C1 segment of cervical spinal cord (tissue), 14 donors: ENCODE results near the gene DLGAP1.
A peak's percentile ranks its signal among the peaks of the same experiment; 100 is the strongest.

Experiments
- DNase-seq, 14 donors: peaks; one replicate each; lab custom pipeline; 2025; lab: John Stamatoyannopoulos, UW

Gene DLGAP1

GRCh38 chr18:3552305-3552704 lies 902.8 kb downstream of the DLGAP1 start:
- no peak for DNase-seq

- no peak for DNase-seq
These were observed 907.1 kb downstream of the DLGAP1 start for GRCh38 chr18:3547891-3548615.

GRCh38 chr18:3546106-3546505 lies 909.0 kb downstream of the DLGAP1 start:
- no peak for DNase-seq

DNA sequence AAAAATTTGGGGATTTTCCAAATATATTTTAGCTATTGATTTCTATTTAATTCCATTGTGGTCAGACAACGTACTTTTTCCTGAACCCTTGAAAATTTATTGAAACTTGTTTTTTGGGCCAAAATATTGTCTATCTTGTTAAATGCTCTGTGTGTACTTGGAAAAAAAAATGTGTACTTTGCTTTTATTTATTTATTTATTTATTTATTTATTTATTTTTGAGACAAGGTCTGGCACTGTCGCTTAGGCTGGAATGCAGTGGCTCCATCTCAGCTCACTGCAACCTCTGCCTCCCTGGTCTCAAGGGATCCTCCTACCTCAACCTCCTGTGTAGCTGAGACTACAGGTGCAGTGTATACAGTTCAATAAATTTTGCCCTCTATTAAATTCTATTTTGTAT lies 910.6 kb downstream of the DLGAP1 start:
- no peak for DNase-seq

- DNase-seq = no peak
These were observed 913.3 kb downstream of the DLGAP1 start for GRCh38 chr18:3541549-3542386.

GRCh38 chr18:3540805-3541548 lies 914.1 kb downstream of the DLGAP1 start:
- no peak for DNase-seq

DNA sequence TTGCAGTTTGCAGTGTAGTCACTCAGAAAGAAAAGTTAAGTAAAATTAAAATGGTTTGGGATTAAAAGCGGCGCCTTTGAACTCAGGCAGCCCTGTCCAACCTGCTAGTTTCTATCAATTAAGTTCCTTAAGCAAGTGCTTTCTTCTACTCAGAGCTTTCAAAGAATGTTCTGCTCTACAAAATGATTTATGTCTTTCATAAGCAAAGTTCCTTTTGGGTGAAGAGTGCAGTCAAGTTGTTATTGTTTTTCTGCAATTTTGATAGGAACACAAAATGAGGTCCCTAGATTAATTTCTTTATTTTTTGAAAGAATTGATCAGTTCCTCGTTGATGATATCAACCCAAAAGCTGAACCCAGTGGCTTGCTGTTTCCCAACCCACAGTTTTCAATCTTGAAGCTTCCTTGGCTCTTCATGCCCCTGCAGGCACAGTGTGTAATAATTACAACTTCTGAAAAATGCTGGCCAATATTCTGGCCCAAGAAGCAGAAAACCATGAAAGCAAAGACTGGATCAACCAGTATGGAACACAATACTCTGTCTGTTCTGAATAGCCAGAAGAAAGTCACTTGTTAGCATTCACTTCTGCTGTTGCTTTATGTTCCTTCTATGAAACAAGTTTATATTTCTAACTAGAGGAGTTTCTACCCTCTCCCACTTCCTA lies 916.0 kb downstream of the DLGAP1 start:
- no peak for DNase-seq

DNA sequence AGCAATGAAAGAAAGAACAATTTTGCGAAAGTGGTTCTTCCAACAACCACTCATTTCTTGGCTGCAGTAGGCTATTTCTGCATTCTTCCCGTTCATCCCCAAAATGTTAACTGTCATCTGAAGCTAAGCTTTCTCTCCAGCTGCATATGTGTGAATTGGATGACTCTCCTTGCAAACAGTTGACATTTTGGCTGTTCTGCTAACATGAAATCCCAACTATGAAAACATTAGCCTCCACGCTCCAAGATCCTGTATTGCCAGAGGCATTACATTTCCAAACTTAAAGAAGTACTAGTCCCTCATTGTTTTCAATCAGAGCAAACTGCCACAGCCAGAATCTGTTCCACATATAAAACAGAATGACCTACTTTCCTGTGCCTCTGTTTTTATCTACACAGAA lies 916.7 kb downstream of the DLGAP1 start:
- DNase-seq = peak in 1 of 14 donors; percentile 27

DNA sequence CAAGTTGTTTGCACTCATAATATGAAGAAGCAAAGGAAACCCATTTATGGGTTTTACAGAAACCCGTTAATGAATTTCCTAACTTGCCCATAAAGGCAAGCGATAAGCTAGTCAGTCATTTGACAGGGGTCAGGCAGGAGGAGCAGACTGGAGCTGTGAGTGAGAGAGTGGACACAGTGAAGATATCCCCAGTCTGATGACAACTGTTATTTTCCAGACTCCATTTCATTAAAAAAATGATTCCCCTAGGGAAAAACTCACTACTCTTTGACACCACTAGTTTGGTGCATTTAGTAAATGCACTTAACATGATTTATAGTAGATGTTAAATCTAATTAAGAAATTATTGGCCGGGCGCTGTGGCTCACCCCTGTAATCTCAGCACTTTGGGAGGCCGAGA lies 924.3 kb downstream of the DLGAP1 start:
- no peak for DNase-seq

GRCh38 chr18:3529601-3530000 lies 925.5 kb downstream of the DLGAP1 start:
- DNase-seq = peak in 1 of 14 donors; percentile 33

GRCh38 chr18:3529077-3529476 lies 926.0 kb downstream of the DLGAP1 start:
- no peak for DNase-seq

DNA sequence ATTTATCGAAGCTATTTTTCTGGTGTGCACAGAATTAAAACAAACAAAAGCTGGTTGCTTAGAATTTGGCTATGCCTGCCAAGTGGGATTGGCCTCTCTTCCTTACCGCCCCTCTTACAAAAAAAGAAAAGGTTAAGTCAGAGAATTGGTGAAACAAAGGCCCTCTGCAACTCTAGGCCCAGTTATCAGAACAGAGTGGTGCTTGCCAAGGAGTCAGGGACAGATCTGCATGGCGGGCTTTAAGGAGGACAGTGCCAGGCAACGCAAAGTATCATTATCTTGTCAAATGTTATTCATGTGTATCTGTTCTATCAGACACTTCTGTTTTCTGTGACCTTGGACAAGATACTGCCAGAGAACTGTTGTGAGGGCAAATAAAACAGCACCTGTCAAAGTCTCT lies 926.9 kb downstream of the DLGAP1 start:
- DNase-seq = no peak

DNA sequence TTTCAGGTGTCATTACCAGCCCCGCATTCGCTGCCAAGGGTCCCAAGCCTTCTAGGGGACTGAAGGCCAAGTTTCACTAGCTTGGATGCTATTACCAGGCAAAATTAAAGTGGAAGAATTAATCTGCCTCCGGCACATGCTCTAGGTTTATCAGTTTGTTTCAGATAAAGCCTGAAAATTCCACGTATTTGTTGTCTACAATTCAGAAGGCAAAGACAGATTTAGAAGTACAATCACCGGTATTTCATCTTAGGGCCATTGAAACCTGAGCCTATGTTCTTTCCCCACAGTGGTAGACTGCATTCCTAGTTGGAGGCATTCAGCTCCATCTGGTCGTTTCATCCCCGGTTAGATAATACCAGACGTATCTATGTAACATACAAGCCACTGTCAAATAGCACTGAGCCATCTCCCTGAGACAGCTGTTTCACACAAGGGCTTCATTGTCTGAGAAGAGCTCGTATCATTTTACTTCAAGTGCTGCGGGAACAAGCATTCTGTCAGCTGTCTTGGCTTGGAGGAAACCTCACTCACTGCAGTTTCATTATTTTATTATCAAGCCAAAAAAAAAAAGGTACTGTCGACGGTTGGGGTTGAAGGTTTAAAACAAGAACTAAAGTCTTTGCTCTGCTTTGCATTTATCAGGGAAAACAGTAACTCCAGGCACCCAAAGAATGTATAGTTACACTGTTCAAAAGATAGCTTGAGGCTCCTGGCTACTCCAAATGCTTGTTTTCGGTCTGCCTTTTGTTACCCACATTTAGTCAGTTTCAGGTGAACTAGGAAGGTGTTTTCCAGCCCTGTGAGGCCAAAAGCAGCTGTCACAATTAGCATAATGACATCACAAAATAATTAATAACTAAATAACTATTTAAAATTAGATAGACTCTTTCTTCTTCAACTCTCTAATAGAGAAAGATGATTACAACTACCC lies 928.4 kb downstream of the DLGAP1 start:
- DNase-seq = peak in 9 of 14 donors; percentile 8 to 53 (median 16)

DNA sequence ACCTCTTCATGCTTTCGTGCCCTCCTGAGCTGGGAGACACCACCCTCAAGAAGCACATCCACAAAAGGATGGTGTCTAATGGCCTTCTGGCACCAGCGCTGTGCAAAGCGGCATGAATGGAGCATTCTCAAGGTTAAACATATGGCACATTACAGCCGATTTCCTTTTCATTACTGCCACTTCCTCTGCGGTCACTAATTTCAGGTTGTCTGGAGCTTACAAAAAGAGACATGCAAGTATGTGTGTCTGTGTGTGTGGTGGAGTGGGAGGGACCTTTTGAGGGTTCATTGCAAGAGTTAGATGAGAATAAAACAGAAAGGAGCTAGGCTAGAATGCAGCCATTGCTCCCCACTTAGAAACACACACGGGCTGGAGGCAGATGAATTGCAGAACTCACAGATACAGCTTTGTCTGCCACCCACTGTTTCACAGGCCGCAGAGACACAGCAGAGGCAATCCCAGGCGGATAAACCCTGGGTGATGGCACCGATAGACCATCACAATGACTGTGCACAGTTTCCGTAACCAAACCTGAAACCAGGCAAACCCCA lies 929.2 kb downstream of the DLGAP1 start:
- peak in 11 of 14 donors; percentile 11 to 82 (median 40) for DNase-seq

GRCh38 chr18:3524706-3525105 lies 930.4 kb downstream of the DLGAP1 start:
- peak in 4 of 14 donors; percentile 7 to 28 (median 18) for DNase-seq

GRCh38 chr18:3520230-3521085 lies 934.6 kb downstream of the DLGAP1 start:
- DNase-seq = no peak

DNA sequence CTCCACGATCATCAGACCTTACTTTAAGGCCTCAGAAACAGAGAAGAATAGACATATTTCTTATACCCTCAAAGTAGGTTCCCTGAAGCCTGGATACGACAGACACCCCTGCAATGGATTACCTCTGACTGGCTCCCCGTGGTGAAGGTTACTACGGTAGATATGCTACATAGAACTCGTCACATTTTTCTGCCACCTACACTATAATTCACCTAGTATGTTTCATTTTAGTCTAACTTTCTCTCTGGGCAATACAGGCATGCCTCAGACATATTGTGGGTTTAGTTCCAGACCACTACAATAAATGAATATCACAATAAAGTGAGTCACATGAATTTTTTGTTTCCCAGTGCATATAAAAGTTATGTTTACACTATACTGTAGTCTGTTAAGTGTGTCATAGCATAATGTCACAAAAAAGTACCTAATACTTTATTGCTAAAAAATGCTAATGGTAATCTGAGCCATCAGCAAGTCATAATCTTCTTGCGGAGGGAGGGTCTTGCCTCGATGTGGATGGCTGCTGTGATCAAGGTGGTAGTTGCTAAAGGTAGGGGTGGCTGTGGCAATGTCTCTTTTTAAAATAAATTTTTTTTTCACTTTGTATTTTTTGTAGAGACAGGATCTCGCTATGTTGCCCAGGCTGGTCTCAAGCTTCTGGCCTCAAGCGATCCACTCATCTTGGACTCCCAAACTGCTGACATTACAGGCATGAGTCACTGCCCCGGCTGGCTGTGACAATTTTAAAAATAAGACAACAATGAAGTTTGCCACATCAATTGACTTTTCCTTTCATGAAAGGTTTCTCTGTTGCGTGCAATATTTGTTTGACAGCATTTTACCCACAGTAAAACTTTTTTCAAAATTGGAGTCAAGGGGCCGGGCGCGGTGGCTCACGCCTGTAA lies 940.5 kb downstream of the DLGAP1 start:
- DNase-seq = no peak

DNA sequence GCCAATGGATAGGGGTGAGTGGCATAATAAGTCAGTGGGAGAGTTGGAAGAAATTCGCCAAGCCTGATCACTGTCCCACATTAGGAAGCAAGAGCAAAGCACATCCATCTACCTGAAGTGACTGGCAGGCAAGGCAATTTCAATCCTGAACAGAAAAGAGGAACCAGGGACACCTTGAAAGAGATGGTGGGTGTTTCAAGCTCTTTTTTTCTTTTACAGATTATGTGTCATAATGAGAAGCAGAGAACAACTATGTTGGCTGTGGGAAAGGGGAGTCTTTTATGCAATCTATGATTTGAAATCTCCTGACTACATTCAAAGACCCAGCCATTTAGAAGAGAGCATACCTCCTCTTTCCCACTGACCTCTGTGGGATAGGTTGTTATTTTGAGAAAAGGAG lies 941.6 kb downstream of the DLGAP1 start:
- DNase-seq = no peak
